Measurements from ENCODE around the gene DGCR6. TPM values are rescaled to one million over a fixed set of nuclear protein-coding genes. Genes with fewer than 3 reads are reported as not detected.
A peak's percentile ranks its signal among the peaks of the same experiment; 100 is the strongest.
"Not testable (repeated sequence)": the region's sequence is repeated elsewhere in the genome, so short reads cannot be mapped to it uniquely, and the experiment has no call there.

DGCR6 gene
- total and polyA plus RNA-seq, 4 donors, result 11.1 to 38.5 (median 25.2) TPM

GRCh38 chr22:18952022-18952421, 45.9 kb downstream of the DGCR6 start:
- no peaks in the 10 kb centered on the region for H3K27me3 ChIP-seq (ENCODE audit: control insufficient read depth, insufficient read depth, low read length)
- no peak for DNase-seq (ENCODE audit: low read depth in 4 of 6, low spot score in 6 of 6)
- no peaks in the 10 kb centered on the region for H3K9me3 ChIP-seq (ENCODE audit: control insufficient read depth, insufficient read depth, low read length)
- WGBS (ENCODE audit: insufficient coverage), result 88% methylated on average over 3 of the region's 6 CpGs
- no peak overlapping the region for H3K4me3 ChIP-seq (ENCODE audit: low read depth, low read length)
- no peaks in the 10 kb centered on the region for H3K36me3 ChIP-seq (ENCODE audit: control insufficient read depth, insufficient read depth, low read length)
- no peak overlapping the region for H3K27ac ChIP-seq (ENCODE audit: low read depth, low read length)
- peaks cover 7% of the 10 kb centered on the region for H3K4me1 ChIP-seq (ENCODE audit: control insufficient read depth, insufficient read depth, low read length)

GRCh38 chr22:18953128-18953527, 47.0 kb downstream of the DGCR6 start:
- H3K36me3 ChIP-seq (ENCODE audit: control insufficient read depth, insufficient read depth, low read length); H3K9me3 ChIP-seq (ENCODE audit: control insufficient read depth, insufficient read depth, low read length); H3K27me3 ChIP-seq (ENCODE audit: control insufficient read depth, insufficient read depth, low read length); H3K4me3 ChIP-seq (ENCODE audit: low read depth, low read length); DNase-seq (ENCODE audit: low read depth in 4 of 6, low spot score in 6 of 6); H3K27ac ChIP-seq (ENCODE audit: low read depth, low read length): not testable (repeated sequence)
- 46% methylated on average over 8 of the region's 14 CpGs for WGBS (ENCODE audit: insufficient coverage)
- H3K4me1 ChIP-seq (ENCODE audit: control insufficient read depth, insufficient read depth, low read length), result peaks cover 18% of the 10 kb centered on the region

GRCh38 chr22:18954303-18954989, 48.3 kb downstream of the DGCR6 start:
- not testable (repeated sequence) for H3K9me3 ChIP-seq (ENCODE audit: control insufficient read depth, insufficient read depth, low read length); H3K27me3 ChIP-seq (ENCODE audit: control insufficient read depth, insufficient read depth, low read length); H3K27ac ChIP-seq (ENCODE audit: low read depth, low read length); H3K36me3 ChIP-seq (ENCODE audit: control insufficient read depth, insufficient read depth, low read length); H3K4me3 ChIP-seq (ENCODE audit: low read depth, low read length)
- peak in 3 of 6 donors; percentile 38 to 87 (median 74) for DNase-seq (ENCODE audit: low read depth in 4 of 6, low spot score in 6 of 6)
- H3K4me1 ChIP-seq (ENCODE audit: control insufficient read depth, insufficient read depth, low read length), result peaks cover 26% of the 10 kb centered on the region
- 13% methylated on average over 12 of the region's 14 CpGs for whole genome bisulfite sequencing (ENCODE audit: insufficient coverage)

- Histone ChIP-seq H3K9me3 (ENCODE audit: control insufficient read depth, insufficient read depth, low read length) (no peaks in the 10 kb centered on the region), H3K4me1 (ENCODE audit: control insufficient read depth, insufficient read depth, low read length) (peaks cover 26% of the 10 kb centered on the region), H3K27me3 (ENCODE audit: control insufficient read depth, insufficient read depth, low read length) (no peaks in the 10 kb centered on the region), H3K4me3 (ENCODE audit: low read depth, low read length) (no peak overlapping the region), H3K36me3 (ENCODE audit: control insufficient read depth, insufficient read depth, low read length) (no peaks in the 10 kb centered on the region), H3K27ac (ENCODE audit: low read depth, low read length) (no peak overlapping the region)
- WGBS (ENCODE audit: insufficient coverage), result 94% methylated on average over 14 of the region's 15 CpGs
- no peak for DNase-seq (ENCODE audit: low read depth in 4 of 6, low spot score in 6 of 6)
These were observed 49.0 kb downstream of the DGCR6 start for GRCh38 chr22:18954990-18955571.

GRCh38 chr22:18955696-18956095, 49.6 kb downstream of the DGCR6 start:
- DNase-seq (ENCODE audit: low read depth in 4 of 6, low spot score in 6 of 6), result no peak
- Histone ChIP-seq H3K9me3 (ENCODE audit: control insufficient read depth, insufficient read depth, low read length) (no peaks in the 10 kb centered on the region), H3K36me3 (ENCODE audit: control insufficient read depth, insufficient read depth, low read length) (no peaks in the 10 kb centered on the region), H3K4me1 (ENCODE audit: control insufficient read depth, insufficient read depth, low read length) (peaks cover 26% of the 10 kb centered on the region), H3K4me3 (ENCODE audit: low read depth, low read length) (no peak overlapping the region), H3K27ac (ENCODE audit: low read depth, low read length) (no peak overlapping the region), H3K27me3 (ENCODE audit: control insufficient read depth, insufficient read depth, low read length) (no peaks in the 10 kb centered on the region)
- WGBS (ENCODE audit: insufficient coverage), result 78% methylated on average over 10 of the region's 10 CpGs

- DNase-seq (ENCODE audit: low read depth in 4 of 6, low spot score in 6 of 6); H3K9me3 ChIP-seq (ENCODE audit: control insufficient read depth, insufficient read depth, low read length); H3K36me3 ChIP-seq (ENCODE audit: control insufficient read depth, insufficient read depth, low read length); H3K27me3 ChIP-seq (ENCODE audit: control insufficient read depth, insufficient read depth, low read length); H3K27ac ChIP-seq (ENCODE audit: low read depth, low read length); H3K4me3 ChIP-seq (ENCODE audit: low read depth, low read length): not testable (repeated sequence)
- WGBS (ENCODE audit: insufficient coverage), result 78% methylated on average over 12 of the region's 15 CpGs
- peaks cover 26% of the 10 kb centered on the region for H3K4me1 ChIP-seq (ENCODE audit: control insufficient read depth, insufficient read depth, low read length)
These were observed 50.2 kb downstream of the DGCR6 start for GRCh38 chr22:18956121-18956895.

- 86% methylated on average over 10 of the region's 15 CpGs for WGBS (ENCODE audit: insufficient coverage)
- not testable (repeated sequence) for H3K36me3 ChIP-seq (ENCODE audit: control insufficient read depth, insufficient read depth, low read length); H3K4me3 ChIP-seq (ENCODE audit: low read depth, low read length); H3K27ac ChIP-seq (ENCODE audit: low read depth, low read length); H3K27me3 ChIP-seq (ENCODE audit: control insufficient read depth, insufficient read depth, low read length); DNase-seq (ENCODE audit: low read depth in 4 of 6, low spot score in 6 of 6); H3K9me3 ChIP-seq (ENCODE audit: control insufficient read depth, insufficient read depth, low read length)
- H3K4me1 ChIP-seq (ENCODE audit: control insufficient read depth, insufficient read depth, low read length), result peaks cover 26% of the 10 kb centered on the region
These were observed 50.8 kb downstream of the DGCR6 start for GRCh38 chr22:18956956-18957355.

- H3K4me1 ChIP-seq (ENCODE audit: control insufficient read depth, insufficient read depth, low read length), result peaks cover 26% of the 10 kb centered on the region
- not testable (repeated sequence) for H3K27ac ChIP-seq (ENCODE audit: low read depth, low read length); H3K36me3 ChIP-seq (ENCODE audit: control insufficient read depth, insufficient read depth, low read length); H3K27me3 ChIP-seq (ENCODE audit: control insufficient read depth, insufficient read depth, low read length); H3K4me3 ChIP-seq (ENCODE audit: low read depth, low read length); H3K9me3 ChIP-seq (ENCODE audit: control insufficient read depth, insufficient read depth, low read length)
- peak in 1 of 6 donors; percentile 33 for DNase-seq (ENCODE audit: low read depth in 4 of 6, low spot score in 6 of 6)
- 55% methylated on average over 9 of the region's 18 CpGs for WGBS (ENCODE audit: insufficient coverage)
These were observed 51.7 kb downstream of the DGCR6 start for GRCh38 chr22:18957621-18958320.

GRCh38 chr22:18958321-18958705, 52.2 kb downstream of the DGCR6 start:
- DNase-seq (ENCODE audit: low read depth in 4 of 6, low spot score in 6 of 6), result peak in 3 of 6 donors; percentile 52 to 90 (median 86)
- not testable (repeated sequence) for H3K4me3 ChIP-seq (ENCODE audit: low read depth, low read length); H3K36me3 ChIP-seq (ENCODE audit: control insufficient read depth, insufficient read depth, low read length); H3K27me3 ChIP-seq (ENCODE audit: control insufficient read depth, insufficient read depth, low read length); H3K27ac ChIP-seq (ENCODE audit: low read depth, low read length); H3K9me3 ChIP-seq (ENCODE audit: control insufficient read depth, insufficient read depth, low read length)
- 37% methylated on average over 6 of the region's 18 CpGs for WGBS (ENCODE audit: insufficient coverage)
- peaks cover 26% of the 10 kb centered on the region for H3K4me1 ChIP-seq (ENCODE audit: control insufficient read depth, insufficient read depth, low read length)
